GM18870 (cell line): ENCODE data around the gene SCAF8.
"Not testable (repeated sequence)": the region's sequence is repeated elsewhere in the genome, so short reads cannot be mapped to it uniquely, and the experiment has no call there.

ENCODE experiments used
- ATAC-seq: cut with Tn5 transposase; IDR thresholded peaks from one replicate; pipeline ENCODE4 v1.9.1; 2021; ENCODE audit warnings: moderate library complexity; ENCODE audit not compliant: unreplicated experiment

The SCAF8 gene

DNA sequence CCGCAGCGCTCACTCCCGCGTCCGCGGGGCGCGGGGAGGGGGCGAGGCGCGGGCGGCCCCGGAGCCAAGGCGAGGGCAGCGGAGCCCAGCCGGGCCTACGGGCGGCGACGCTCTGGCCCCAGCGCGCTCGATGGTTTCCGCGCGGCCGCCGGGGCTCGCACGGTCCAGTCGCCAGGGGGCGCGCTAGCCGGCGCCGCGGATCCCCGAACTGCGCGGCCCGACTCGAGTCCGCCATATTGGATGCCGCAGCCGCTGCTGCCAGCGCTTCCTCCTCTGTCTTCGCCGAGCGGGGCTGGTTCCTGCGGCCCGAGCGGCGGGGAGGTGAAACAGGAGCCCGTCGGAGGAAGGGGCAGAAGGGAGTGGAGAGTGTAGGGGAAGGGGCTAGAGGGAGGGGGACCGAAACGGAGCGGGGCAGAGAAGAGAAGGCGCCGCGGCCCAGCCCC, at the start of gene SCAF8:
SCAF8 (plus strand) TSS at position 234 of the 443 bp plus-strand sequence. CDS start 485 bp downstream, outside the sequence.
- ATAC-seq: peak; percentile 54

DNA sequence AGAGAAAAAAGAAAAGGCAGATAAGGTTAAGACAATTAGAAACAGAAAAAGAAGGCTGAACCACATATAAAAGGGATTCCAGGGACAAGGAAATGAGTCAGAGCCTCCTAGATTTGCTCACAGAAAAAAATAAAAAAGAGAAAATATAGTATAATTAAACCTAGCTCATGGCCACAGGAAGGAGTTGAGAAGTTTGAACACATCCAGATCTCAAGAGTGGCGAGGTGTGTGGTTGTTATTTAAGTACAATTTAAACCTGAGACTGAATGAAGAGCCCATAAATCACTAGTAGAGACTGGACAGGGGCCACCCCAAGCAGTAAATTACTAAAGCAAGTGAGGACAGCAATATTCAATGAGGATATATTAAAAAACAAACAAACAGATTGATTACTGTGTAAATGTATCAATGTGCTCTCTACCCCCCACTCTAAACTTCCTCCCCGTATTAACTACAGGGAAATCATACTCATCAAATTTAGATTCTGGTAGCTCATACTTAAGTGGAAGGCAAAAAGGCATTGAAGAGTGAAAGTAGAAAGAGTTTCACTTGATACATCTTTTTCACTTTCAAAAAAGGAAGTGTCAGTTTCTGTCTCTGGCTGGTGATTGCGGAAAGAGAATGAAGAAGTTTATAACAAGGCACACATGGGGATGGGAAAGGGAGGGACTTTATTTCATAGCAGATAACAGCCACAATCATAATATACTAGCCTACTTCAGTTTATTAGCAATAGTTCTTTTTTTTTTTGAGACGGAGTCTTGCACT, 49.3 kb upstream of the SCAF8 start:
- ATAC-seq: peak; percentile 91

GRCh38 chr6:154686162-154686561, 47.1 kb upstream of the SCAF8 start:
- no peak for ATAC-seq

DNA sequence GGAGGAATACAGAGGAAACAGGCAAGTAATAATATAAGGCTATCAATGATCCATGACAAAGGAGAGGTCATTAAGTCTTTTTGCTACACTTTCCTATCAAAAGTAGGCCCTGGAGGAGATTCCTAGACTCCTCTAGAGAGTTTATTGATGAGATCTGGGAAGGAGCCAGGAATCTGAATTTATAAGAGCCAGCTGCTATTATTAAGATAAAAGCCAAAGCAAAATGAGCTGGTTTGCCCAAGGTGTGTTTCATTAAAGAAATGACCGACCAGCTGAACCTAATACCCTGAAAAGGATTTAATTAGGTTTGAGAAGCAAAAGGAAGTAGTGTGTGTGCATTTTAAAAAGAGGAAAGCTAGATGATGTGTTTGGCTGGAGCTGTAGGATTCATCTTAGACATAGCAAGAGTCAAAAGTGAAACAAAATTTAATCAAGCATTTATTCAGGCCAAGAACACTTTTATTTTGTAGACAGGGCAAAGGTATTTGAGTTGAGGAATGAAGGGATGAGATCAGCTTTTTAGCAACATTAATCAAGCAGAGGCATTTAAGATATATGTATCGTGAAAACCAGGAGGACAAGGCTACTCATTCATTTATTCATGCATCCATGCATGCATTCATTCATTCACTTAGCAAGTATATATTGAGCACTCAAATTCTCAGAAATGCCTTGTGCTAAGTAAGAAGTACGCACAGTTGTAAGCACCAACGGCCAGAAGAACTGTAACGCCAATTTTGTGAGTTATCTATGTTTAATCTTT, 43.5 kb upstream of the SCAF8 start:
- no peak for ATAC-seq

DNA sequence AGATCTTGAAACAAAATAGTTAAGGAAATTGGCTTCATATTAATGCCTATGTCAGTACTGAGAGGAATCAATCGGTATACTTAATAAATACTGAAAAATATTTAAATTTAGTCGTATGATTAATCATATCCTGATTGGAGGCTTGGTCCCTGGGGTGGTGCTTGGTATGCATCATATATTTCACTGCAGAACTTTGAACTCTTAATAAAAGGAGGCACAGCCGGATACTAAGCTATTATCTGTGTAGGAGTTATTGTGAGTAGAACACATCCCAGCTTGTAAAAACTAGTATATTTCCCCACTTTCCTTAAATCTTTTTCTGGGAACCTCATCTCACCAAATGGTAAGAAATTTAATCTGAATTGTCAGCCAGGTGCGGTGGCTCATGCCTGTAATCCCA, 42.4 kb upstream of the SCAF8 start:
- ATAC-seq: no peak

GRCh38 chr6:154696661-154697060, 36.6 kb upstream of the SCAF8 start:
- no peak for ATAC-seq

- no peak for ATAC-seq
Measured at GRCh38 chr6:154703124-154703523, 30.1 kb upstream of the SCAF8 start.

- no peak for ATAC-seq
Measured at GRCh38 chr6:154705471-154706113, 27.6 kb upstream of the SCAF8 start.

GRCh38 chr6:154706389-154706788, 26.8 kb upstream of the SCAF8 start:
- ATAC-seq: no peak

DNA sequence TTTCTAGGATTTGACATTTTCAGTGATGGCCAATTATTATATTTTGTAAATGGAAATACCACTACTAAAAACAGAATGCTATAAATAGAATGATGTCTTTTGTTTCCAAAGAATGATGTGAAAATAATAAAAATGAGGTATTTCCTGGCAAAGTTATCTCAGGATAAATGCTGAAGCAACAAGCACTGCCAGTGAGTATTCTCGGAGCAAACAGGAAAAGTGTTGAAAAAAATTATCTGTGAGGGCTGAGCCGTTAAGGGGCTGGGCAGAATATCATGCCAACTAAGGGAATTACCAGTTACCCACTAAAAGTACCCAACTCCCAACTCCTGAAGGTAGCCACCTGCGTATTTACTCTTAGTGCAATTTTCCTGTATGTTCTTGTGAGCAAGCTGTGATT, 23.6 kb upstream of the SCAF8 start:
- ATAC-seq: no peak

GRCh38 chr6:154710689-154711088, 22.5 kb upstream of the SCAF8 start:
- ATAC-seq: no peak

GRCh38 chr6:154715446-154715845, 17.8 kb upstream of the SCAF8 start:
- ATAC-seq: no peak

DNA sequence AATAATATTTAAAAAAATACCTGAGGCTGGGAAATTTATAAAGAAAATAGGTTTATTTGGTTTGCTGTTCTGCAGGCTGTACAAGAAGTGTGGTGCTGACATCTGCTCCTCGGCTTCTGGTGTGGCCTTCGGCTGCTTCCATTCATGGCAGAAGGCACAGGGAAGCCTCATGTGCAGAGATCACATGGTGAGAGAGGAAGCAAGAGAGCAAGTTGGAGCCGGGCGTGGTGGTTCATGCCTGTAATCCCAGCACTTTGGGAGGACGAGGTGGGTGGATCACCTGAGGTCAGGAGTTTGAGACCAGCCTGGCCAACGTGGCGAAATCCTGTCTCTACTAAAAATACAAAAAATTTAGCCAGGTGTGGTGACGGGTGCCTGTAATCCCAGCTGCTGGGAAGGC, 16.9 kb upstream of the SCAF8 start:
- ATAC-seq: not testable (repeated sequence)

GRCh38 chr6:154719433-154719832, 13.8 kb upstream of the SCAF8 start:
- ATAC-seq: no peak

- ATAC-seq: no peak
Measured at GRCh38 chr6:154719854-154720253, 13.4 kb upstream of the SCAF8 start.

DNA sequence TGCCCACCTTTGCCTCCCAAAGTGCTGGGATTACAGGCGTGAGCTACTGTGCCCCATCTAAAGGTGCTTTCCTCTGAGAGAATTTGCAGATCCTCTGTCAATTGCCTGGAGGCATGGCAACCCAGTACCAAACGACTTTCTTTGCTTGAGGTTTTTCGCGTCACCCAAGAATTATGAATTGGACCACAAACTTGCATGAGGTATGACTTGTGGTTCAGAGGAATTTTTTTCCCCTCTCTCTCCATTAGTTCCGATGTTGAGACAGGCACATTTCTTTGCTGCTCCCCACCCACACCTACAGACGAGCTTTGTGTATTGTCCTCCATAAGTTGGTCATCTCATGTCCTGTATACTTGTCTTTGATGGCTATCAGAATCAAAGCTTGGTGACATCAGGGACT, 11.8 kb upstream of the SCAF8 start:
- ATAC-seq: no peak

DNA sequence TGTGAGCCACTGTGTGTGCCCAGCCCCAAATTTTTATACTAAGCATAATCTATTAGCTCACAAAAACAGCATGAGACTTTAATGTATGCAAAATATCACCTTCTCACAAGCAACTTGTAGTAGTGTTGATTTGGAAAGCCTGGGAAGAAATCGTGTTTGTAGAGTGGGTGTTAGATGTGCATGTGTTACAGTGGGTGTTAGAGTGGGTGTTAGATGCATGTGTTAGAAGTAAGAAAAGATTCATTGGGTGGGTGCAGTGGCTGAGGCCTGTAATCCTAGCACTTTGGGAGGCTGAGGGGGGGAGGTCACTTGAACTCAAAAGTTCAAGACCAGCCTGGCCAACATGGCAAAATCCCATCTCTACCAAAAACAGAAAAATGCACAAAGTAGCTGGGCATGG, 6.3 kb upstream of the SCAF8 start:
- ATAC-seq: no peak

GRCh38 chr6:154731296-154732218, 1.7 kb upstream of the SCAF8 start:
- ATAC-seq: no peak

- peak; percentile 7 for ATAC-seq
Measured at GRCh38 chr6:154732538-154733182, 556 bp upstream of the SCAF8 start.
